Activated naive CD8-positive, alpha-beta T cell treated with anti-CD3 and anti-CD28 coated beads for 36 hours (primary cell): ENCODE results near the gene FAM107A. TPM values are rescaled to one million over a fixed set of nuclear protein-coding genes. Genes with fewer than 3 reads are reported as not detected.

ENCODE experiments used
- DNase-seq: peaks from one replicate; pipeline ENCODE4 v3.0.0; 2021
- H3K27ac Mint-ChIP-seq: one replicate; pipeline ENCODE4 v1.8.0; 2022; ENCODE audit warnings: mild to moderate bottlenecking, moderate library complexity, mixed read lengths
- H3K27me3 Mint-ChIP-seq: one replicate; pipeline ENCODE4 v1.8.0; 2022; ENCODE audit warnings: mild to moderate bottlenecking, mixed read lengths
- H3K36me3 Mint-ChIP-seq: one replicate; pipeline ENCODE4 v1.8.0; 2021; ENCODE audit warnings: mild to moderate bottlenecking, mixed read lengths
- H3K4me1 Mint-ChIP-seq: one replicate; pipeline ENCODE4 v1.8.0; 2021; ENCODE audit warnings: mixed read lengths
- H3K4me3 Mint-ChIP-seq: one replicate; pipeline ENCODE4 v1.8.0; 2022; ENCODE audit warnings: mild to moderate bottlenecking, moderate library complexity, mixed read lengths
- H3K9me3 Mint-ChIP-seq: one replicate; pipeline ENCODE4 v1.8.0; 2022; ENCODE audit warnings: mixed read lengths
- total RNA-seq, 2 experiments: library from RNA; stranded (reverse); gene quantifications; one replicate each; pipeline ENCODE4 v1.2.3, GENCODE V29; 2021

Gene FAM107A
- total RNA-seq, 2 experiments from 2014 or later: not detected

DNA sequence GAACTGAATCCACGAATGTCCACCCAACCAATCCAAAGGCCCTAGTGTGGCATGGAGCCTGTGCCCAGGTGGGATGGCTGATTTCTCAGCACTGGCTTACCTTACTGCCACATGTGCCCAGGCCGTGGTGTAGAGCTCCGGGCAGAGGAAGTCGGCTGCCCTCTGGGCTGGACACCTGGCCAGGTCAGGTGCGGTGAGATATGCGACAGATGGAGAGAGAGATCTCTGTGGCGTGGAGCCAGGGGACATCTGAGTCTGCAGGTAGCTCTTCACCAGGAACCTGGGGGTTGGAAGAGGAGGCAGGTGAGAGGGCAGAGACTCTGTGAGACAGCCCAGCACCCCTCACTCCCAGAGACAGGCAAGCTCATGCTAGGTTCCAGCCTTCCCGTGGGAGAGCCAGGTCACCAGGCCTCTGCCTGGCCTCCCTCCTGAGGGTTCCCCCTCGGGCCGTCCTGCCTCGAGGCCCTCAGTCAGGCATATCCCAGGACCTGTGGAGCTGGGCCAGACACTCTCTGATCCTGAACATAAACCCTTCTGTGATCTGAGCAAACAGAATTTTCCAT lies 52.8 kb downstream of the FAM107A start:
- H3K27me3 Mint-ChIP-seq: no peaks in the 10 kb centered on the region
- no peaks in the 10 kb centered on the region for H3K4me1 Mint-ChIP-seq
- H3K9me3 Mint-ChIP-seq: no peaks in the 10 kb centered on the region
- DNase-seq: no peak
- H3K4me3 Mint-ChIP-seq: no peak overlapping the region
- no peaks in the 10 kb centered on the region for H3K36me3 Mint-ChIP-seq
- no peak overlapping the region for H3K27ac Mint-ChIP-seq

DNA sequence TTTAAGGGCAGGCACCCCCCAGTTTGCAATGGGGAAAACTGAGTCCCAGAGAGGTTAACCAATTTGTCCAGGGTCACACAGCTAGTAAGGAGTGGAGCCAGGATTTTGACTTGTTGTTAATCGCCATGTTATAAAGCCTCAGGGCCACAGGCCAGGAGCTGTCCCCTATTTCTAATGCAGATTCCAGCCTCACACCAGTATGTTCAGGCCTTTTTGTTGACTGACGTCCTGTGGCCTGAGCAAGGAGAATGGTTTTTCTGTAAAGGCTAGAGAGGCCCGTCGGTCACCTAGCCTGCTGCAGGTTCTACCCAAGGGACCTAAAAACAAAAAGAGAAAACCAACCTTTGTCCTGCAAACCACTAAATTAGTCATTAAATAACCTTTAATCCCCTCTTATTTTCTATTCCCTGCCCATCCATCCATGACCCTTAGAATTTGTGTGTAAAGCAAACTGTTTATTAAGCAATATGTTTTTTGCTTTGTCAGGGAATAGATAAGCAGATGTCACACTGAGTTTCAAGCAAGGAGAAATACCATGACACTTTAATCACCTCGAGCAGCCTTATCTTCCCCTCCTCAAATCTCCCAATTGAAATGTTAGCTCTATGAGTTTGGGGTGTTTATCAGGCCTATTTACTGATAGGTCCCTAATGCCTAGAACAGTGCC lies 54.3 kb downstream of the FAM107A start:
- no peaks in the 10 kb centered on the region for H3K27me3 Mint-ChIP-seq
- H3K36me3 Mint-ChIP-seq: no peaks in the 10 kb centered on the region
- no peaks in the 10 kb centered on the region for H3K4me1 Mint-ChIP-seq
- H3K27ac Mint-ChIP-seq: no peak overlapping the region
- no peaks in the 10 kb centered on the region for H3K9me3 Mint-ChIP-seq
- no peak for DNase-seq
- H3K4me3 Mint-ChIP-seq: no peak overlapping the region

DNA sequence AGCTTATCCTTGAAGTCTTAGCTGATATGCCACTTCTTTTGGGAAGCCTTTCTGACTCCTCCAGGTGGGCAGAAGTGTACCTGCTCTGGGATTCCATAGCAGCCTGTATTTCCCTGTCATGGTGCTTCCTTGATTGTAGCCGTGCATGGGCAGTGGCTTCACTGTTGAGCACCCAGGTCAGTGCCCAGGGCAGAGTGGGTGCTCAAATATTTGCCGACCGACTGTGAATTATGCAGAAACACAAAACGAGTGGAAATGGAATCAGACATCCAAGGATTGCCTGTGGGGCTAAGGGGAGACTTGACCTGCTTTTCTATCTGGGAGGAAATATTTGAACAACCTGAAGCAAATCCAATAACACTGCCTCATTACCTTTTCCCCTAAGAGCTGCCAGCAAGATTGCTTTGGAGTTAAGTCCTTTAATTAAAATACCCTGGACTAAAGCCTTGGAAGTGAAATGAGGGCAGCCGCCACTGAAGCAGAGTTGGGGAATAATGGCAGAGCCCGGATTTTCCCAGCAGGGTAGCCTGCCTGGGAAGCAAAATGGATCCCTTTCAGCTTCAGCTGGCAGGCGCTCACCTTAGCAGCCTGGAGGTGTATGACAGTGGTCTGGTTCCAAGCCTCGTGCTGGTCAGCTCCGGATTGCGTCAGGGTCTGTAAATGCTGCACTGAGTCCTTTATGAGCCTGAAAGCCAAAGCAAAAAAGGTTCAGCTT lies 55.1 kb downstream of the FAM107A start:
- H3K36me3 Mint-ChIP-seq: no peaks in the 10 kb centered on the region
- H3K27me3 Mint-ChIP-seq: no peaks in the 10 kb centered on the region
- H3K4me3 Mint-ChIP-seq: no peak overlapping the region
- no peak for DNase-seq
- H3K4me1 Mint-ChIP-seq: no peaks in the 10 kb centered on the region
- H3K27ac Mint-ChIP-seq: no peak overlapping the region
- no peaks in the 10 kb centered on the region for H3K9me3 Mint-ChIP-seq

DNA sequence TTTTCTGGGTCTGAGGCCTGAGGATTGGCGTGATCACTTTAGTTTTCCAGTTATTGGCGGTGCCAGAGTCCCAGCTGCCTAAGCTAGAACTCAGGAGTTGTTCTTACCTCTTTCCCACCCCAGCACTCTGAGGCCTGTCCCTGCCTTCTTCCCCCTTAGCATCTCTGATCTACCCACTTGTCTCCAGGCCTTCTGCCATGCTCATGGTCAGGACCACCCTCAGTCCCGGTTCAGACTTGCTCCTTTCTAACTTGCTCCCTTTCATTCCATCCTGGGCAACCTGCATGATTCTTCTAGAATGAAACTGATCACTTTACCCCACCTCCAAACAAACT lies 55.9 kb downstream of the FAM107A start:
- H3K27me3 Mint-ChIP-seq: no peaks in the 10 kb centered on the region
- DNase-seq: no peak
- no peak overlapping the region for H3K4me3 Mint-ChIP-seq
- no peak overlapping the region for H3K27ac Mint-ChIP-seq
- no peaks in the 10 kb centered on the region for H3K36me3 Mint-ChIP-seq
- H3K9me3 Mint-ChIP-seq: no peaks in the 10 kb centered on the region
- no peaks in the 10 kb centered on the region for H3K4me1 Mint-ChIP-seq

DNA sequence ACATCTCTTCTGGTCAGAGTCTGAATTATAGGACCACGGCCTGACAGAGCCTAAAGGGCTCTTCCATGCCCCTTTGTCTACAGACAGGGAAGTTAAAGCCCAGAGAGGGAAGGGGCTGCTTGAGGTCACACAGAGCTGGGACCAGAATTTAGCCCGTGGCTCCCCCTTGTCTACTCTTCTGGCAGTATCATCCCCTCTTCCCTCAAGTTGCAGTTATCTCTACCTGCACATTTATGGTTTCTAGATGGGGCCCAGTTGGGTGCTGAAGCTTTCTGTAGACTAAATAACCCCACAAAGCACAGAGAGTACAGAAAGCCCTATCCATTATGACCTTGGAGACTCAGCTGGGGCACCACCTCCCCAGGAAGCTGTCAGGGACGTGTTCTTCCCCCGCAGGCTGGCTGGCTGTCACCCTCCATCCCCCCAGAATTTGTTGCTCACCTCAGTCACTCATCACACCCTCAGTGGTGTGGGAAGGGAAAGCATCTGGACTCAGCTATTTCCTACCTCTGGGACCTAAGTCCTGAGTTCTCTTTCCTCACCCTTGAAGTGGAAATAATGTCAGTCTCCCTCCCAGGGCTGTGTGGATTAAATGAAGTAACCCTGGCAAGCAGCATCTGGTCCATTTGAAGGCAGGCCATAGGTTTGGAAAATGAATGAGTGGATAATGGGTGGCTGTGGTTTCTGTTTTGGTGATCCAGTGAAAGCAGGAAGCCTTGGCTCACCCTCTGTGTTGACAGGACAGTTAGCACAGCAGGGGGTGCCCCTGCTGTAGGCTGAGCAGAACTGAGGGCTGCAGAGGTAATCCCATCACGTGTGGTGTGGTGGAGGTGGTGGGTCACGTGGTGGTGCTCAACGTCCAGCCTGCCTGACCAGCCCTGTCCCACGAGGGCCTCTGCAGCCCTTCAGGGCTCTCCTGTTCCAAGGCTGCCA lies 56.5 kb downstream of the FAM107A start:
- H3K4me3 Mint-ChIP-seq: no peak overlapping the region
- no peaks in the 10 kb centered on the region for H3K27me3 Mint-ChIP-seq
- H3K27ac Mint-ChIP-seq: no peak overlapping the region
- H3K4me1 Mint-ChIP-seq: no peaks in the 10 kb centered on the region
- DNase-seq: no peak
- no peaks in the 10 kb centered on the region for H3K9me3 Mint-ChIP-seq
- no peaks in the 10 kb centered on the region for H3K36me3 Mint-ChIP-seq

GRCh38 chr3:58519668-58520402 lies 57.4 kb downstream of the FAM107A start:
- H3K4me3 Mint-ChIP-seq: no peak overlapping the region
- no peaks in the 10 kb centered on the region for H3K9me3 Mint-ChIP-seq
- no peaks in the 10 kb centered on the region for H3K27me3 Mint-ChIP-seq
- H3K27ac Mint-ChIP-seq: no peak overlapping the region
- no peaks in the 10 kb centered on the region for H3K36me3 Mint-ChIP-seq
- DNase-seq: no peak
- no peaks in the 10 kb centered on the region for H3K4me1 Mint-ChIP-seq

DNA sequence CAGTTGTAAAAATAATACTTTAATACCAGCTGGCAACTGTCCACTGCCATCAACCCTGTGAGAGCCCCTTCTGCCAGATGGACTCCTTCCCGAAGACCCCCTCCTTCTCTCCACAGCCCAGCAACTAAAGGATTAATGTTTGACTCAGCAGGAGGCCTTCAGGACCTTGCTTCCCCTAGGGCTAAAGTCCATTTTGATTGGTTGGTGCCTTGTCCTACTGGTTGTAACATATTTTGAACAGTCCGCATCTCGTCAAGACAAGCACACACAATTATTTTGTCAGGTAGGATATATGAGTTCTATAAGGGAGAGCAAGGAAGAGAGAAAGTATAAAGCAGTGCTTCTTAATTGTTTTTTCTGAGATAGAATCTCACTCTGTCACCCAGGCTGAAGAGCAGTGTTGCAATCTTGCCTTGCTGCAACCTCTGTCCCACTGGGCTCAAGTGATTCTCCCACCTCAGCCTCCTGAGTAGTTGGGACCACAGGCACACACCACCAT lies 58.9 kb downstream of the FAM107A start:
- Mint-ChIP-seq H3K27me3 (no peaks in the 10 kb centered on the region), H3K9me3 (no peaks in the 10 kb centered on the region), H3K4me1 (no peaks in the 10 kb centered on the region), H3K36me3 (no peaks in the 10 kb centered on the region), H3K4me3 (no peak overlapping the region), H3K27ac (no peak overlapping the region)
- DNase-seq: no peak

GRCh38 chr3:58514405-58514804 lies 62.8 kb downstream of the FAM107A start:
- Mint-ChIP-seq H3K27ac (no peak overlapping the region), H3K27me3 (no peaks in the 10 kb centered on the region), H3K9me3 (no peaks in the 10 kb centered on the region), H3K4me3 (no peak overlapping the region), H3K36me3 (no peaks in the 10 kb centered on the region), H3K4me1 (no peaks in the 10 kb centered on the region)
- no peak for DNase-seq

Other genes starting within 250 kb of the FAM107A start
- 10 to 100 TPM; 22.2 to 24.0 TPM for gene PXK, start 244.5 kb downstream of the FAM107A start, total RNA-seq
- gene PDHB, start 143.6 kb downstream of the FAM107A start, total RNA-seq: 10 to 100 TPM; 64.6 to 65.3 TPM
- 1 to 10 TPM; 4.8 to 5.3 TPM for gene KCTD6, start 85.3 kb downstream of the FAM107A start, total RNA-seq
- gene ACOX2, start 40.2 kb downstream of the FAM107A start, total RNA-seq: not detected
- not detected for gene FAM3D, start 89.4 kb upstream of the FAM107A start, total RNA-seq